Calu3 (cell line): ENCODE data around the gene CAMK1D. TPM values are rescaled to one million over a fixed set of nuclear protein-coding genes. Genes with fewer than 3 reads are reported as not detected.

ENCODE experiments used
- BruUV-seq: library from RNA; stranded (reverse); fragments of 400-500 nt; replicated peaks from 2 replicates; lab custom pipeline; 2021; lab: Mats Ljungman, UMichigan
- CTCF ChIA-PET: fragments of 300-600 bp; sonication (Branson Sonifier 250); formaldehyde crosslinking; loops from one replicate; lab custom pipeline; 2022; ENCODE audit warnings: antibody characterized with exemption; lab: Charles Lee
- DNase-seq: peaks from one replicate; pipeline ENCODE4 v3.0.0; 2022
- H3K27ac Mint-ChIP-seq: one replicate; pipeline ENCODE4 v1.8.0; 2022; ENCODE audit warnings: mixed read lengths; ENCODE audit not compliant: unreplicated experiment
- H3K27me3 Mint-ChIP-seq: one replicate; pipeline ENCODE4 v1.8.0; 2022; ENCODE audit warnings: mixed read lengths; ENCODE audit not compliant: unreplicated experiment
- H3K36me3 Mint-ChIP-seq: one replicate; pipeline ENCODE4 v1.8.0; 2022; ENCODE audit warnings: mild to moderate bottlenecking, moderate library complexity, mixed read lengths; ENCODE audit not compliant: insufficient read depth, unreplicated experiment
- H3K4me1 Mint-ChIP-seq: one replicate; pipeline ENCODE4 v1.8.0; 2022; ENCODE audit warnings: mild to moderate bottlenecking, low read depth, mixed read lengths; ENCODE audit not compliant: unreplicated experiment
- H3K4me3 Mint-ChIP-seq: one replicate; pipeline ENCODE4 v1.8.0; 2022; ENCODE audit warnings: mild to moderate bottlenecking, low read depth, moderate library complexity, mixed read lengths; ENCODE audit not compliant: unreplicated experiment
- H3K9me3 Mint-ChIP-seq: one replicate; pipeline ENCODE4 v1.8.0; 2022; ENCODE audit warnings: low read depth, mixed read lengths; ENCODE audit not compliant: unreplicated experiment
- CTCF ChIP-seq: fragments of 200-600 bp; IDR thresholded peaks from one replicate; pipeline ENCODE4 v1.8.0; 2022; ENCODE audit warnings: antibody characterized with exemption; ENCODE audit not compliant: unreplicated experiment
- intact Hi-C: fragments of 100-400 bp; cut with micrococcal nuclease; formaldehyde crosslinking; loops from one replicate; pipeline ENCODE4 v1.10.0; 2022; ENCODE audit not compliant: unreplicated experiment
- total RNA-seq: library from RNA; stranded (reverse); gene quantifications from 2 replicates; pipeline ENCODE4 v1.2.3, GENCODE V29; 2022

Gene CAMK1D
- total RNA-seq, 1 experiment from 2014 or later, result 2.6 TPM

- Mint-ChIP-seq H3K9me3 (no peaks in the 10 kb centered on the region), H3K27ac (no peak overlapping the region), H3K4me3 (no peak overlapping the region), H3K4me1 (no peaks in the 10 kb centered on the region), H3K27me3 (peaks cover 88% of the 10 kb centered on the region), H3K36me3 (no peaks in the 10 kb centered on the region)
- TF ChIP-seq CTCF, result no peak
- BruUV-seq, result no TSS peak
- intact Hi-C loops, result no loop called here
- CTCF ChIA-PET, result interaction anchor here (0.7 to 1.2 kb wide), 2 partner anchors 15 to 41 kb away, joined by 4 to 5 read pairs; no protein-coding TSS in a partner anchor
- DNase-seq, result no peak
These were observed 239.9 kb downstream of the CAMK1D start for GRCh38 chr10:12589291-12589690.

DNA sequence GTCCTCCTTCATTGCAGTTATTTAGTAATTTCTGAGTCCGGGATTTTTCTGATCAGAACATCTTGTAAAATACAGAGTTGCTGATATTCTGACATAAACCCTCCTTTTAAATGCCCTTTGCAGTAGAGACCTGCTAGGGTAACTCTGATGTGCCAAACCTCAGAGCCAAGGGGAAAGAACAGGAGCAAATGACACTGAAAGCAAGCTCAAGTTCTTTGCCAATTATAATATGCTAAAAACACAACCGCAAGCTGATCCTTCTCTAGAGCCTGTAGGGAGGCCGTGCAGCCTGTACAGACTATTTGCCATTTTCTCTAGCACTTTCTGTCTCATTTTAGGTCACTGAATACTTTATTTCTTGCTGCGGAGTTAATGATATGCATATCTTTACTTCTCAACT lies 240.4 kb downstream of the CAMK1D start:
- TF ChIP-seq CTCF, result no peak
- BruUV-seq, result no TSS peak
- Mint-ChIP-seq H3K27me3 (peaks cover 87% of the 10 kb centered on the region), H3K9me3 (no peaks in the 10 kb centered on the region), H3K27ac (no peak overlapping the region), H3K36me3 (no peaks in the 10 kb centered on the region), H3K4me3 (no peak overlapping the region), H3K4me1 (no peaks in the 10 kb centered on the region)
- CTCF ChIA-PET, result interaction anchor here (0.6 to 1.2 kb wide), 3 partner anchors 16 to 42 kb away, joined by 4 to 5 read pairs (median 5); no protein-coding TSS in a partner anchor
- intact Hi-C loops, result no loop called here
- no peak for DNase-seq

- H3K4me3 Mint-ChIP-seq, result no peak overlapping the region
- H3K9me3 Mint-ChIP-seq, result no peaks in the 10 kb centered on the region
- H3K27me3 Mint-ChIP-seq, result peaks cover 81% of the 10 kb centered on the region
- H3K4me1 Mint-ChIP-seq, result no peaks in the 10 kb centered on the region
- TF ChIP-seq CTCF, result no peak
- H3K36me3 Mint-ChIP-seq, result no peaks in the 10 kb centered on the region
- BruUV-seq, result no TSS peak
- no peak overlapping the region for H3K27ac Mint-ChIP-seq
- DNase-seq, result no peak
- intact Hi-C loops, result no loop called here
- CTCF ChIA-PET, result no interaction called here
These were observed 241.6 kb downstream of the CAMK1D start for GRCh38 chr10:12590675-12591659.

- Mint-ChIP-seq H3K27me3 (peaks cover 84% of the 10 kb centered on the region), H3K27ac (no peak overlapping the region), H3K9me3 (no peaks in the 10 kb centered on the region), H3K4me3 (no peak overlapping the region), H3K36me3 (no peaks in the 10 kb centered on the region), H3K4me1 (no peaks in the 10 kb centered on the region)
- no peak for TF ChIP-seq CTCF
- DNase-seq, result no peak
- no TSS peak for BruUV-seq
- intact Hi-C loops, result no loop called here
- CTCF ChIA-PET, result no interaction called here
These were observed 243.6 kb downstream of the CAMK1D start for GRCh38 chr10:12592967-12593366.
